ENCODE results near the gene PIGC.

- TF ChIP-seq, protein P1, sequence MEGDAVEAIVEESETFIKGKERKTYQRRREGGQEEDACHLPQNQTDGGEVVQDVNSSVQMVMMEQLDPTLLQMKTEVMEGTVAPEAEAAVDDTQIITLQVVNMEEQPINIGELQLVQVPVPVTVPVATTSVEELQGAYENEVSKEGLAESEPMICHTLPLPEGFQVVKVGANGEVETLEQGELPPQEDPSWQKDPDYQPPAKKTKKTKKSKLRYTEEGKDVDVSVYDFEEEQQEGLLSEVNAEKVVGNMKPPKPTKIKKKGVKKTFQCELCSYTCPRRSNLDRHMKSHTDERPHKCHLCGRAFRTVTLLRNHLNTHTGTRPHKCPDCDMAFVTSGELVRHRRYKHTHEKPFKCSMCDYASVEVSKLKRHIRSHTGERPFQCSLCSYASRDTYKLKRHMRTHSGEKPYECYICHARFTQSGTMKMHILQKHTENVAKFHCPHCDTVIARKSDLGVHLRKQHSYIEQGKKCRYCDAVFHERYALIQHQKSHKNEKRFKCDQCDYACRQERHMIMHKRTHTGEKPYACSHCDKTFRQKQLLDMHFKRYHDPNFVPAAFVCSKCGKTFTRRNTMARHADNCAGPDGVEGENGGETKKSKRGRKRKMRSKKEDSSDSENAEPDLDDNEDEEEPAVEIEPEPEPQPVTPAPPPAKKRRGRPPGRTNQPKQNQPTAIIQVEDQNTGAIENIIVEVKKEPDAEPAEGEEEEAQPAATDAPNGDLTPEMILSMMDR (IDR thresholded peaks at IDR 0.05): peak; percentile 68 to 71 (median 70)
- TF ChIP-seq POLR2A (IDR thresholded peaks at IDR 0.05): no peak
These were observed 14.3 kb downstream of the PIGC start for GRCh38 chr1:172429331-172430127.

Measured in uterus (tissue), 2 donors.